Measurements from ENCODE around the gene SH3BP5L.

The SH3BP5L gene

GRCh38 chr1:248850536-248851251 is 25.0 kb upstream of the SH3BP5L start:
- no peak for DNase-seq

DNA sequence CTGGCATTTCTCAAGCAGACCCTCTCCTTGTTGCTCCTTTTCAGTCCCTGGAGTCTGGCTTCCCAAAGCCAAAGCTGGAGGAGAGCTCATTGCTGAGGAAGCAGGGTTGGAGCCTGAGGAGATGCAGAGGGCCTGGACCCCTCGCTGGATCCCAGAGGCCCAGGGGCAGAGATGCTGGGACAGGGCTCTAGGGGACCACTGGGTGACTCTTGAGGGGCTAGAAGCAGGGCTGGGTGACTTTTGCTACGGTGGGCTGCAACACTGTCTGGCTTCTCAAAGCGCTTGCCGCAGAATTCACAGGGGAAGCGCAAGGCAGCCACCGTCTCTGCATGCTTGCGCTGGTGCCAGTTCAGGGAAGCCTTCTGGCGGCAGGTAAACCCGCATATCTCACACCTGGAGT is 24.4 kb upstream of the SH3BP5L start:
- no peak for DNase-seq

DNA sequence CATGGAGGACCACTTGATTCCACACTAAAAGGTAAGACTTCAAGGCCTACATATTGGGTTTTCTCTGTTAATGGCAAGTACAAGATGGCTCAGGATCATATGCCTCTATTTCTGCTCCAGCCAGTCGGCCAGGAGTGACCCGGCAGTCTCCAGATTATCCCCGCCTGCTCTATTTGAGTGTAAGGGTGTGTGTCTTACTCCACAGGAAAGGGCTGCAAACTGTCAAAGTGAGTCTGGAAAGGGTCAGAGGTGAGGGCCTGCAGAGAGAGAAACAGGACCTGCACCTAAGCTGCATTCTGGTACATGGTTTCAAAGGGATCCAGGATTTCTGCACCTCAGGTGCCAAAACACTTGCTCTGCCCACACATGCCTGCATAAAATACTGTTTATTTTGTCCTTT is 23.9 kb upstream of the SH3BP5L start:
- no peak for DNase-seq

GRCh38 chr1:248849152-248849551 is 23.4 kb upstream of the SH3BP5L start:
- no peak for DNase-seq

DNA sequence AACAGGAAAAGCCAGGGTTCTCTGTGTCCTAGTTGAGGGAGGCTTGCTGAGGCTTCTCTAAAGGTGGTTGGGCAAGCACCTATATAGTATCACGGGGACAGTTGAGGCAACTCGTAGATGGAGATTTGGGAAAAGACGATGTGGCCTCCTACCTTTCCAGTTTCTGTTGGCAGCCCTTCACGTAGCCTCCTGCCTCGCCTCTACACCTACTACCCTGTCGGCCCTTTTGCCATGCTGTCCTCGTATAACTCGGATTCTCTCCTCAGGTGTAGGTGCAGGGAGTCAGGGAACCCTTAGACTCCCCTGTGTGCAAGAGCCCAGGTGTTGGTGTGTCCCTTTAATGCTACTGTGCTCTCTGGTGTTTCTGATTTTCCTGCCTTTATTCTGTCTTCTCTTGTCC is 22.9 kb upstream of the SH3BP5L start:
- DNase-seq: no peak

GRCh38 chr1:248847956-248848561 is 22.3 kb upstream of the SH3BP5L start:
- DNase-seq: no peak

DNA sequence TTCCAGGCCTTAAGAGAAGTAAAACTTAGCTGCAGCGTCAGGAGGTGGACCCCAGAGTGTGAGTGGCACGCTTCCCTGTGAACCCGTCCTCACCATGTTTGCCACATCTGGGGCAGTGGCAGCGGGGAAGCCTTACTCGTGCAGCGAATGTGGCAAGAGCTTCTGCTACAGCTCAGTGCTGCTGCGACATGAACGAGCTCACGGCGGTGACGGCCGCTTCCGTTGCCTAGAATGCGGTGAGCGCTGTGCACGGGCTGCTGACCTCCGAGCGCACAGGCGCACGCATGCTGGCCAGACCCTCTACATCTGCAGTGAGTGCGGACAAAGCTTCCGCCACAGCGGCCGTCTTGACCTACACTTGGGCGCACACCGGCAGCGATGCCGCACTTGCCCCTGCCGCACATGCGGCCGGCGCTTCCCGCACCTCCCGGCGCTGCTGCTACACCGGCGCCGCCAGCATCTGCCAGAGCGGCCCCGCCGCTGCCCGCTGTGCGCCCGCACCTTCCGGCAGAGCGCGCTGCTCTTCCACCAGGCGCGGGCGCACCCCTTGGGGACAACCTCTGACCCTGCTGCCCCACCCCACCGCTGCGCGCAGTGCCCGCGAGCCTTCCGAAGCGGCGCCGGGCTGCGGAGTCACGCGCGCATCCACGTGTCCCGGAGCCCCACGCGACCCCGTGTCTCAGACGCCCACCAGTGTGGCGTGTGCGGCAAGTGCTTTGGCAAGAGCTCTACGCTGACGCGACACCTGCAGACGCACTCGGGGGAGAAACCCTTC is 21.7 kb upstream of the SH3BP5L start:
- no peak for DNase-seq

DNA sequence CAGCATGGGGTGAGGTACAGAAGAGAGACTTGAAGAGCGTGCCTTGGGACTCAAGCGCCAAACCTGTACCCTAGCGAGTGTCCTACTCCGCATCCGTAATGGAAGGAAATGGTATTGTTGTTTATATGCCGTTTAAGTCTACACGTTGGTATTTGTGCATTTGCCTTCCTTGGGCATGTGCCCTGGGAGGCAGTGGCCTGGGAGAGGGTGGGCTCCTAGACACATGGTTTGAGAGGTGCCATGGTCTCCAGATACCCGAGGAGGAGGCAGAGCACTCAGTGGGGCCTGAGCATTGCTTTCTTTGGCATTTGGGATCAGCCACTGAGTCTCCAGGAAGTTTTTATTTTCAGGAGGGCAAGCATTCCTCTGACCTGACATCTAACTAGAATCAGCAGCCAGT is 18.8 kb upstream of the SH3BP5L start:
- peak; percentile 24 for DNase-seq

- DNase-seq: peak; percentile 36
These were observed 18.0 kb upstream of the SH3BP5L start for GRCh38 chr1:248843687-248844086.

- DNase-seq: peak; percentile 46
These were observed 17.1 kb upstream of the SH3BP5L start for GRCh38 chr1:248842781-248843331.

- DNase-seq: peak; percentile 73
These were observed 16.1 kb upstream of the SH3BP5L start for GRCh38 chr1:248841702-248842395.

DNA sequence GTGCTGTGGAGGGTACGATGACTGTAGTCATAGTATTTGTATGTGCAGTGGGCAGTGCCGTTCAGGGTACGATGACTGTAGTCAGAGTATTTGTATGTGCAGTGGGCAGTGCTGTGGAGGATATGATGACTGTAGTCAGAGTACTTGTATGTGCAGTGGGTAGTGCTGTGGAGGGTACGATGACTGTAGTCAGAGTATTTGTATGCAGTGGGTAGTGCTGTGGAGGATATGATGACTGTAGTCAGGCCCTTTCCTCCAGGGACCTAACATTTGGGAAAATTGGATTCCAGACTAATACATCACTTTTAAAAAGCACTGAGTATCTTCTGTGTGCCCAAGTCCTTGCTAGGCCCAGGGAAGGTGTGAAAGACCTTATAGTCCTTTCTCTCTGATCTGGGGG is 15.2 kb upstream of the SH3BP5L start:
- peak; percentile 36 for DNase-seq

GRCh38 chr1:248839168-248839555 is 13.4 kb upstream of the SH3BP5L start:
- DNase-seq: no peak

DNA sequence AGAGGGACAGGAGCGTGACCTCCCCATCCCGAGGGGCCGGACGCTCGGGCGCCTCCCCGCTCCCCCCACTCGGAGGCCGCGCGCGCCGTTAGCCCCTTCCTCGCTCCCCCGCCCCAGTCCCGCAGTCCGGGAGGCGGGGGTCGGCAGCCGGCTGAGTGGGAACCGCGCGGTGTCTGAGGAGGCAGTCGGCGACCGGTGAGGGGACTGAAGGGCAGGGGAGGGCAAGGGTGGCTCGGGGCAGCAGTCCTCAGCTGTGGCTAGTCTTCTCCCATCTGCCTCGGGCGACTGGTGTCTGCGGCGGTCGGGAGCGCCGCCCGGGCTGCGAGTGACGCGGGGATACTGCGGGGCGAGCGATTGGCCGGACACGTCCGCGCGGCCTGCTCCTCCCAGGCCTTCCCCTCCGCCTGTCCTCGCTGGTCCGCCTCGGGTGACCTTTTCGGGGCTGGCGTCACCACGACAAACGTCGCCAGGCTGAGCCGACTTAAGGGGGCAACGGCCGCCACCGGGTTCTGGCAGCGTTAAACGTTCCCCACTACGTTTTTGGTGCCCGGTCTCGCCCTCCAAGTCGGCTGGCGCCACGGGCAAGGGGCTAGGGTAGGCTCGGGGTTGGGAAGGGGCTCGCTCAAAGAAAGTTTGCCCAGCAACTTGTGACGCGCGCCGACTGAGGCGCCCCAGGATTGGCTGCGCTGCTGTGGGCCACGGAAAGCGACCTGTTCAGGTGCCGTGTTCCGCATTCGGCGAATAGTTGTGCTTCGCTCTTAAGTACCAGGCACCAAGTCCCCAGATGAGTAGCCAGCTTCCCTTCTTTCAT is 12.8 kb upstream of the SH3BP5L start:
- DNase-seq: peak; percentile 95

GRCh38 chr1:248837781-248838356 is 12.2 kb upstream of the SH3BP5L start, which contains the start of gene ZNF672:
TSS of gene ZNF672 (plus strand) at chr1:248838224. CDS start at chr1:248847275, 9,051 bp downstream.
- DNase-seq: peak; percentile 98

GRCh38 chr1:248837045-248837780 is 11.5 kb upstream of the SH3BP5L start:
- DNase-seq: peak; percentile 53

DNA sequence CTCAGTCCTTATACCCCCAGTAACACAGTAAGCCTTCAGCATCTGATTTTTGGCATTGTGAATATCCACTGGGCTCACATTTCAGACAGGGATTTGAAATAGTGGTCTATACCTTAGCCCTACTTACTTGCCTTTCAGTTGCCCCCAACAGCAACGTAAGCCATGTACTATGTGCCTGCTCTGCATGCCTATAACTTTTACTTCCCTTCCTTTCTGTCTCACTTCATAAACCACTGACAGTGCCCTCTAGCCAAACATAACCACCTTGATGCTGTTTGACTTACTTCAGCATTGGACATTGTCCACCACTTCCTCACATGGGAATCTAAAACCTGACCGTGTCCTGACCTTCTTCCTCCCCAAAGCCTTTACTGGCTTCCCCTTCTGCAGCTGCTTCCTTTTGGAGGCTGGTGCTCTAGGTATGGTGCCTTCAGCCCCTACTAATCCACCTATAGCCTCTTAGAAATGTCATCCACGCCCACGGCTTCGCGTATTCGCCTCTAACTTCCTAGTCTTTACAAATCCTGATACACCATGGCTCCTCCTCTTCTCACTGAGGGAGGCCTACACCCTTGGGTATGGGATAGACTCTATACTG is 8.7 kb upstream of the SH3BP5L start:
- peak; percentile 22 for DNase-seq

DNA sequence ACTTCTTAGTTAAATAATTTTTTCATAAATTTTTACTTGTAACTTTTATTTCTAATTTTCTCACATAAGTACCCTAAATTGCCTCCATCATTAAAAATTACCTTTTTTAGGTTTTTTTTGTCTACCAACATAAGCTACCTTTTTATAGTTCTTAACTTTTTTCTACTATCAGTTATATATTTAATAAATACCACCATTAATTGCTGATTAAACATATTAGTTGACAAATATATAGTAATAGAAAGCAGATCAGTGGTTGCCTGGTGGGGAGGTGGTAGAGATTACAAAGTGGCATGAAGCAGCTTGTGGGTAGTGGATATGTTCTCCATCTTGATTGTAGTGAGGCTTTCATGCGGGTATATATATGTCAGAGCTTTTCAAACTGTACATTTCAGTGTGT is 6.1 kb upstream of the SH3BP5L start:
- no peak for DNase-seq

DNA sequence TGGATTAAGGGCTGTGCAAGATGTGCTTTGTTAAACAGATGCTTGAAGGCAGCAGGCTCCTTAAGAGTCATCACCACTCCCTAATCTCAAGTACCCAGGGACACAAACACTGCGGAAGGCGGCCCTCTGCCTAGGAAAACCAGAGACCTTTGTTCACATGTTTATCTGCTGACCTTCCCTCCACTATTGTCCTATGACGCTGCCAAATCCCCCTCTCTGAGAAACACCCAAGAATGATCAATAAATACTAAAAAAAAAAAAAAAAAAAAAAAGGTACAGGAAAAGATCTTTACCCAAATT is 5.0 kb upstream of the SH3BP5L start:
- peak; percentile 2 for DNase-seq

DNA sequence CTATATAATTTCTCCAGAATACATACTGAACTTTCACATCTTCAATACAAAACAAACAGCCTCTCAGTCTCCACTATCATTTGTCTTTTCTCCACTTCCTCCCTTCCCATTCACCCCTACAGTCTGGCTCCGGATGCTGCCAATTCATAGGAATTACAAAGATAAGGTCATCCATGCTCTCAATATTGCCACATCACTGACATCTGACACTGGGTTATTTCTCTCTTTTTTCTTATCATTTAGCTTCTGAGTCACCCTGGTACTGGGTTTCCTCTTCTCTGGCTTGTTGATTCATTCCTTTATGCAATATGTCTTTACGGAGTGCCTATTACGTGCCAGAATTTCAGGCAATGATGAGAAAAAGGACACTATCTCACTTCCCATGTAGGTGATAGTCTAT is 3.1 kb upstream of the SH3BP5L start:
- no peak for DNase-seq

DNA sequence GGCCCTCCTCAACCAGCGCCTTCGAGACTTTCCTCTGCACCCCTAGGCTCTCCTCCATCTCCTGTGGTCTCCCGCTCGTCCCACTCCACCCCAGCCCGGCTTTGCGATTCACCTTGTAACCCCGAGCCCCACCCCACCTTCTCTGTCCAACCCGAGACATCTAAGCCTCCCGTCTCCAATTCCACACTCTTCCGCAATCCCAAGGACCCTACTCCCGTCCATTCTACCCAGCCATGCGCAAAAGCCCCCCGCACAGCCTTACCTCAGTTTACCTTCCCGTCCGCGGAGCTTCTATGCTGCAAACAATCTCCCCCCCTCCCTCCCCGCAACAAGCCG is 174 bp downstream of the SH3BP5L start:
- DNase-seq: no peak

Data from activated effector memory CD4-positive, alpha-beta T cell treated with anti-CD3 and anti-CD28 coated beads, Interleukin-2, amount 50 U/mL, for 16 hours (primary cell).